ENCODE measurements around the gene PNMA1.
"Not testable (repeated sequence)": the region's sequence is repeated elsewhere in the genome, so short reads cannot be mapped to it uniquely, and the experiment has no call there.

Gene PNMA1

GRCh38 chr14:73713206-73713802, 880 bp downstream of the PNMA1 start:
- DNase-seq, result peak; percentile 68 to 77

GRCh38 chr14:73712540-73713180, 1.5 kb downstream of the PNMA1 start:
- peak; percentile 96 to 99 for DNase-seq

GRCh38 chr14:73712071-73712506, 2.1 kb downstream of the PNMA1 start:
- DNase-seq, result no peak

GRCh38 chr14:73710737-73711136, 3.4 kb downstream of the PNMA1 start:
- DNase-seq, result no peak

- DNase-seq, result no peak
Observed at GRCh38 chr14:73709904-73710469, 4.2 kb downstream of the PNMA1 start.

GRCh38 chr14:73708076-73708475, 6.1 kb downstream of the PNMA1 start:
- DNase-seq, result not testable (repeated sequence)

- no peak for DNase-seq
Observed at GRCh38 chr14:73700325-73700724, 13.9 kb downstream of the PNMA1 start.

GRCh38 chr14:73696466-73697400, 17.5 kb downstream of the PNMA1 start:
- no peak for DNase-seq

- DNase-seq, result no peak
Observed at GRCh38 chr14:73695997-73696396, 18.2 kb downstream of the PNMA1 start.

GRCh38 chr14:73695082-73695481, 19.1 kb downstream of the PNMA1 start:
- DNase-seq, result no peak

- DNase-seq, result no peak
Observed at GRCh38 chr14:73694083-73694482, 20.1 kb downstream of the PNMA1 start.

- DNase-seq, result no peak
Observed at GRCh38 chr14:73686901-73687300, 27.3 kb downstream of the PNMA1 start.

- DNase-seq, result no peak
Observed at GRCh38 chr14:73685328-73685727, 28.9 kb downstream of the PNMA1 start.

GRCh38 chr14:73684627-73685026, 29.6 kb downstream of the PNMA1 start:
- DNase-seq, result no peak

GRCh38 chr14:73680821-73681220, 33.4 kb downstream of the PNMA1 start:
- DNase-seq, result no peak

- no peak for DNase-seq
Observed at GRCh38 chr14:73678698-73679097, 35.5 kb downstream of the PNMA1 start.

- no peak for DNase-seq
Observed at GRCh38 chr14:73674986-73675385, 39.2 kb downstream of the PNMA1 start.

GRCh38 chr14:73667854-73668253, 46.3 kb downstream of the PNMA1 start:
- DNase-seq, result no peak

- no peak for DNase-seq
Observed at GRCh38 chr14:73666583-73666982, 47.6 kb downstream of the PNMA1 start.

GRCh38 chr14:73665130-73665529, 49.1 kb downstream of the PNMA1 start:
- DNase-seq, result no peak

GRCh38 chr14:73663548-73664212, 50.5 kb downstream of the PNMA1 start:
- no peak for DNase-seq

GRCh38 chr14:73662487-73662943, 51.7 kb downstream of the PNMA1 start:
- DNase-seq, result peak; percentile 63 to 87

- DNase-seq, result peak; percentile 42 to 84
Observed at GRCh38 chr14:73661872-73662271, 52.3 kb downstream of the PNMA1 start.
